Measurements from ENCODE around the gene FAM162A.
"Not testable (repeated sequence)": the region's sequence is repeated elsewhere in the genome, so short reads cannot be mapped to it uniquely, and the experiment has no call there.

Gene FAM162A

DNA sequence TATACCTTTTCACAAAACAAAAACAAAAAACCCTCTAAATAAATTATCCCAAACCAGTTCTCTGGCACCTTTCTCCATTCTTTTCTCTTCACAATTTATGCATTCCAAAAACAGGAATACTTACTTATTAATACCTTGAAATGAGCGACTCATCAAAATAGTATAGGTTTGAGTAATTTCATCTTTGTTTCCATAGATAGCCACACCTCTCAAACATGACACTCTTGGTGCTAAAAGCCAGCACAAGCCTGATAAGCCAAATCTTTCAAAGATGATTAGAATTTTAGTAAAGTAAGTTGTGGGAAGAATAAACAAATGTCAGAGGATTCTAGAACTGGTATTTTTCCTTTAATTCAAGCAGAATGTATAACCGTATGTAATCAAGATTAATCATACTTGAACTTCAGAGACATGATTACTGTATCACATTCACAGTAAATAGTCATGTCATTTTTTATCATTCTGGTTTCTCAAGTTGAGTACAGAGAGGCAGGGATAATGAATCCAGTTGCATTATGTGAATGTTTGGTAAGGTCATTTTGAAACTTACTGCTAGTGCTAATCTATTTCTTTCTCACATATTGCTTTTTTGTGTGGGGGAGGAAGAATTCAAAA is 44.0 kb downstream of the FAM162A start:
- no peak for DNase-seq

DNA sequence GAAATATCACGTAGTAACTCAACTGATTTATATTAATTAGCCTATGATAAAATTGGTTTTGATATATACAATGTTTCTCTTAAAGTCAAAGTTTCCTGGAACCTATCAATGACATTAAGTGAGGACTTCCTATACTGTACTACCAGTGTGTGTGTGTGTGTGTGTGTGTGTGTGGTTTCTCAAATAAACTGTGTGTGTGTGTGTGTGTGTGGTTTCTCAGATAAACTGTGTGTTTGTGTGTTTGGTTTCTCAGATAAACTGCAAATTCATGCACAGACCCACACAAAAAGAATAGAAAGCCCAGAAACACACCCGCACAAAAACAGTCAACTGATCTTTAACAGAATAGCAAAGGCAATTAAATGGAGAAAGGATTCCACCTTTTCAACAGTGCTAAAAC is 46.4 kb downstream of the FAM162A start:
- DNase-seq: no peak

GRCh38 chr3:122435950-122436349 is 52.0 kb downstream of the FAM162A start:
- DNase-seq: no peak

GRCh38 chr3:122443090-122443489 is 59.1 kb downstream of the FAM162A start:
- DNase-seq: no peak

DNA sequence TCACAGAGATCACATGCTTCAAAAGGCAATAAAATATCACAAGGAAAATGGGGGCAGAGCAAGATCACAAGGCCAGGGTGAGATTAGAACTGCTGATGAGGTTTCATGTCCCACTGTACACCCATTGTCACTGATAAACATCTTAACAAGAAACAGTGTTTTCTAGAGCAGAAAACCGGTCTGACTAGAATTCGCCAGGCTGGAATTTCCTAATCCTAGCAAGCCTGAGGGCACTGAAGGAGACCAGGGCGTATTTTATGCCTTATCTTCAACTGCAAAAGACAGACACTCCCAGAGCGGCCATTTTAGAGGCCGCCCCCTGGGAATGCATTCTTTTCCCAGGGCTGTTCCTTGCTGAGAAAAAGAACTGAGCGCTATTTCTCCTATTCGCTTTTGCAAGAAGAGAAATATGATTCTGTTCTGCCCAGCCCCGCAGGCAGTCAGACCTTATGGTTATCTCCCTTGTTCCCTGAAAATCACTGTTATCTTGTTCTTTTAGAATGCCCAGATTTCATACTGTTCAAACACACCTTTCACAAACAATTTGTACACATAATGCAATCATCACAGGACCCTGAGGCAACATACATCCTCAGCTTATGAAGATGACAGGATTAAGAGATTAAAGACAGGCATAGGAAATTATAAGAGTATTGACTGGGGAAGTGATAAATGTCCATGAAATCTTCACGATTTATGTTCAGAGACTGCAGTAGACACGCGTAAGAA is 59.9 kb downstream of the FAM162A start:
- not testable (repeated sequence) for DNase-seq

DNA sequence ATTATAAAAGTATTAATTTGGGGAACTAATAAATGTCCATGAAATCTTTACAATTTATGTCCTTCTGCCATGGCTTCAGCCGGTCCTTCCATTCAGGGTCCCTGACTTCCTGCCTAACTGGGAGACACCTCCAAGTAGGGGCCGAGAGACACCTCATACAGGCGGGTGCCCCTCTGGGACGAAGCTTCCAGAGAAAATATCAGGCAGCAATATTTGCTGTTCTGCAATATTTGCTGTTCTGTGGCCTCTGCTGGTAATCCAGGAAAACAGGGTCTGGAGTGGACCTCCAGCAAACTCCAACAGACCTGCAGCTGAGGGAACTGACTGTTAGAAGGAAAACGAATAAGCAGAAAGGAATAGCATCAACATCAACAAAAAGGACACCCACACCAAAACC is 60.5 kb downstream of the FAM162A start:
- DNase-seq: not testable (repeated sequence)

DNA sequence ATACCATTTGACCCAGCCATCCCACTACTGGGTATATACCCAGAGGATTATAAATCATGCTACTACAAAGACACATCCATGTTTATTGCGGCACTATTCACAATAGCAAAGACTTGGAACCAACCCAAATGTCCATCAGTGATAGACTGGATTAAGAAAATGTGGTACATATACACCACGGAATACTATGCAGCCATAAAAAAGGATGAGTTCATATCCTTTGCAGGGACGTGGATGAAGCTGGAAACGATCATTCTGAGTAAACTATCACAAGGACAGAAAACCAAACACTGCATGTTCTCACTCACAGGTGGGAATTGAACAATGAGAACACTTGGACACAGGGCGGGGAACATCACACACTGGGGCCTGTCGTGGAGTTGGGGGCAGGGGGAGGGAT is 64.2 kb downstream of the FAM162A start:
- not testable (repeated sequence) for DNase-seq

DNA sequence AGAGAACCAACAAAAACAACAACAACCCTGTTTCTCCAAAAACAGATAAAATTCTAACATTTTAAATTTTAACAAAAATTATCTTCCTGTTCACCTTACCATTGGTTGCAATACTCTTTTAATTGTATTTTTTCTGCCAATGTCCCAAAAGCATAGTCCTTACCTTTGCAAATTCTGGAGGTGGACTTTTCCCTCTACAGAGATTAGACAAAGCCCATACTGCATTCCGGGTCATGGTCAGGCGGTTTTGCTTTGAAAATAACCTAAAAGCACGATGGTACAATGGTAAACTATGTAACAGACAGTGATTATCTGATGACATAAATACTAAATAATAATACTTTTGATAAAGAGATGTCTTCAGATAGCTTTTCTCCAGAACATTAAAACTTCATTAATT is 67.4 kb downstream of the FAM162A start:
- DNase-seq: no peak

DNA sequence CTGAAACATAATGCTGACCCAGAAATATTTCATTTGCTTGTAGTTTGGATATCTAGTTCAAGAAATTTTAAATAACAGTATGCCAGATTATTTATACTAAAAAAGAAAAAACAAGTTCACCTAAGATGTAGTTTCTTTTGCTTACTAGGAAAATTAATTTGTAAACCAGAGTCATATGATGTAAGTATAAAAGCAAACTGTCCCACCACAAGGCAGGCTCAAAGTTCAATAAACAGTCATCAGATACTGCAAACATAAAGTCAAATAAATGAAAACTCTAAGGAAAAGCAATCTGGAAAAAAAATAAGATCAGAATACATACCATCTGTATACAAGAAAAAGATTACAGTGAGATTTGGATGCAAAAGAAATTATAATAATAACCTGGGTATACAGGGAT is 72.1 kb downstream of the FAM162A start:
- DNase-seq: no peak

DNA sequence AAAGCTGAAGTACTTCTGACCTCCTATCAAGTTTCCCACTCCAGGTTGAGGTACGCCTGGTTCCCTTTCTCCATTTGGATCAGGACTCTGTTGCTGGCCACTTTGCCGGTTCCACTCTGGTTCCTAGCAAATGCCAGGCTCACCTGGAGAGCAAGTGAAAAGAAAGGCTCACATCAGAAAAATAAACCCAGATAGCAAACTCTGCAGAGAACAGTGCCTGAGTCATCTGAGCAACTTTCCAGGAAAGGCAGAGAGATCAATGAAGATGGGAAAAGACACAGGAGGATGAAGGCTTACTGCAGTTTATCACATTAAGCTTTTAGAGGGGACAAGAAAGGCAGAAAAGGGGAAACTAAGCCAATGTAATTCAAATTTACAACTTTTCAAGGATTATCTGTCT is 73.7 kb downstream of the FAM162A start:
- DNase-seq: no peak

- no peak for DNase-seq
These were observed 75.0 kb downstream of the FAM162A start for GRCh38 chr3:122458992-122459391.

- DNase-seq: no peak
These were observed 77.8 kb downstream of the FAM162A start for GRCh38 chr3:122461806-122462205.
